ENCODE data around the gene ARHGAP28. TPM values are rescaled to one million over a fixed set of nuclear protein-coding genes. Genes with fewer than 3 reads are reported as not detected.

Gene ARHGAP28
- total RNA-seq, 1 donor from 2014 or later: 15.7 TPM

DNA sequence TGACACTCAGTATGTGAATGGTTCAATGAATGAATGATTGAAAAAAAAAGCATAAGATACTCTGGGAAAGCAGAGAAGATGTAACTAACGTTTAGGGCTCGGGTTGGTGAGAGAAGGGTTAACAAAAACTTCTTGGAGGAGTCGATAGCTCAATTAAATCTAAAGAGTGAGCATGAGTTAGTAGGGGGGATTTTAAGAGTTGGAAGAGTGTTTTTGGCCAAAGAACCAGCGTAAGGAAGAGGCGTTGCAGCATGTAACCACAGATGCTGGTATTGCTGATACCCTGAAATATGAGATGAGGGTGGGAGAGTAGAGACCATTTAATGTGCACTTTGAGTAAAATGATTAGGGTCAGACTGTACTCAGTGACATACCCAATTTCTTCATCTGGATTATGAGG, 14.5 kb downstream of the ARHGAP28 start:
- Histone ChIP-seq H3K27ac (no peak overlapping the region), H3K4me3 (no peak overlapping the region)

GRCh38 chr18:6744816-6745455, 15.4 kb downstream of the ARHGAP28 start:
- Histone ChIP-seq H3K4me3 (no peak overlapping the region), H3K4me1 (no peaks in the 10 kb centered on the region), H3K27me3 (no peaks in the 10 kb centered on the region), H3K27ac (no peak overlapping the region), H3K9me3 (no peaks in the 10 kb centered on the region), H3K36me3 (no peaks in the 10 kb centered on the region)
- DNase-seq (no peak), ATAC-seq (no peak)
- intact Hi-C loops (cut with DNase I): no loop called here
- TF ChIP-seq, protein P1, sequence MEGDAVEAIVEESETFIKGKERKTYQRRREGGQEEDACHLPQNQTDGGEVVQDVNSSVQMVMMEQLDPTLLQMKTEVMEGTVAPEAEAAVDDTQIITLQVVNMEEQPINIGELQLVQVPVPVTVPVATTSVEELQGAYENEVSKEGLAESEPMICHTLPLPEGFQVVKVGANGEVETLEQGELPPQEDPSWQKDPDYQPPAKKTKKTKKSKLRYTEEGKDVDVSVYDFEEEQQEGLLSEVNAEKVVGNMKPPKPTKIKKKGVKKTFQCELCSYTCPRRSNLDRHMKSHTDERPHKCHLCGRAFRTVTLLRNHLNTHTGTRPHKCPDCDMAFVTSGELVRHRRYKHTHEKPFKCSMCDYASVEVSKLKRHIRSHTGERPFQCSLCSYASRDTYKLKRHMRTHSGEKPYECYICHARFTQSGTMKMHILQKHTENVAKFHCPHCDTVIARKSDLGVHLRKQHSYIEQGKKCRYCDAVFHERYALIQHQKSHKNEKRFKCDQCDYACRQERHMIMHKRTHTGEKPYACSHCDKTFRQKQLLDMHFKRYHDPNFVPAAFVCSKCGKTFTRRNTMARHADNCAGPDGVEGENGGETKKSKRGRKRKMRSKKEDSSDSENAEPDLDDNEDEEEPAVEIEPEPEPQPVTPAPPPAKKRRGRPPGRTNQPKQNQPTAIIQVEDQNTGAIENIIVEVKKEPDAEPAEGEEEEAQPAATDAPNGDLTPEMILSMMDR (IDR thresholded peaks at IDR 0.05): no peak

More for the DNA sequence above, 14.5 kb downstream of the ARHGAP28 start:
- DNase-seq (no peak), ATAC-seq (no peak)
- Histone ChIP-seq H3K36me3 (no peaks in the 10 kb centered on the region), H3K4me1 (no peaks in the 10 kb centered on the region), H3K27me3 (no peaks in the 10 kb centered on the region), H3K9me3 (no peaks in the 10 kb centered on the region)
- TF ChIP-seq, protein P1 (IDR thresholded peaks at IDR 0.05): no peak
- intact Hi-C loops (cut with DNase I): no loop called here

DNA sequence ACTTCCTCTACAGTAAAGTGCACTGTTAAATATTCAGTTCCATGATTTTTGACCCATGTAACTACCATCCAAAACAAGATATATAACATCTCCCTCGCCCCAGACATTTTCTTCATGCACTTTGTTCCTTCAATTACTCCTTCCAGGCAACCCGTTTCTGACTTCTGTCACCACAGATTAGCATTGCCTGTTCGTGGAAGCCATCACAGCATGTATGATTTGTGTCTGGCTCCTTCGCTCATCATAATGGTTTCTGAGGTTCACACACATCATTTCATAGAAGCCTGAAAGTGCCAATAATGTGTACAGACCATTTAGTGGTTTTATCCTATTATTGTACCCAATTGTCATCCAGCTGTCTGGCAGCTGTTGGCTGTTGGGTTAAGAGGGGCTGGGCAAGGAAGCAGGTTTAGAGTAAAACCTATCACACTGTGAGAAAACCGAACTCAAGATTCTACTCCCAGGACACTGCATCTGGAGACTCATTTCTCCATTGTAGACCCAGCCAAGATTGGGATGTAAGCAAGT, 16.1 kb downstream of the ARHGAP28 start:
- intact Hi-C loops (cut with DNase I): no loop called here
- Histone ChIP-seq H3K27me3 (no peaks in the 10 kb centered on the region), H3K27ac (no peak overlapping the region), H3K4me3 (no peak overlapping the region), H3K4me1 (no peaks in the 10 kb centered on the region), H3K36me3 (no peaks in the 10 kb centered on the region), H3K9me3 (no peaks in the 10 kb centered on the region)
- DNase-seq: no peak
- TF ChIP-seq, protein P1 (IDR thresholded peaks at IDR 0.05): no peak
- ATAC-seq: no peak

GRCh38 chr18:6746386-6746960, 17.0 kb downstream of the ARHGAP28 start:
- no peak overlapping the region for H3K27ac ChIP-seq
- no peak for ATAC-seq
- no peaks in the 10 kb centered on the region for H3K9me3 ChIP-seq
- H3K4me3 ChIP-seq: no peak overlapping the region
- no peaks in the 10 kb centered on the region for H3K4me1 ChIP-seq
- TF ChIP-seq, protein P1 (IDR thresholded peaks at IDR 0.05): no peak
- no peak for DNase-seq
- intact Hi-C loops (cut with DNase I): no loop called here
- no peaks in the 10 kb centered on the region for H3K36me3 ChIP-seq
- no peaks in the 10 kb centered on the region for H3K27me3 ChIP-seq

- Histone ChIP-seq H3K27me3 (no peaks in the 10 kb centered on the region), H3K4me3 (no peak overlapping the region), H3K36me3 (no peaks in the 10 kb centered on the region), H3K4me1 (no peaks in the 10 kb centered on the region), H3K9me3 (no peaks in the 10 kb centered on the region), H3K27ac (no peak overlapping the region)
- intact Hi-C loops (cut with DNase I): no loop called here
- ATAC-seq (no peak), DNase-seq (no peak)
- TF ChIP-seq, protein P1 (IDR thresholded peaks at IDR 0.05): no peak
Measured at GRCh38 chr18:6747646-6748045, 18.1 kb downstream of the ARHGAP28 start.
